Right renal cortex interstitium (tissue), 3 donors: ENCODE results near the gene CCL20. TPM values are rescaled to one million over a fixed set of nuclear protein-coding genes. Genes with fewer than 3 reads are reported as not detected.
"Not testable (repeated sequence)": the region's sequence is repeated elsewhere in the genome, so short reads cannot be mapped to it uniquely, and the experiment has no call there.

Experiments used
- DNase-seq, 3 donors: peaks; one replicate each; pipeline ENCODE4 v3.0.0-alpha.2; 2013; ENCODE audit warnings: low read depth in 3 of 3, low spot score in 2 of 3
- polyA plus RNA-seq, 3 donors: library from polyadenylated mRNA; unstranded; fragments of 120-200 nt; gene quantifications; one replicate each; pipeline ENCODE4 v1.2.1, GENCODE V29; 2013; ENCODE audit not compliant: insufficient read length in 3 of 3

The CCL20 gene
- polyA plus RNA-seq, 3 donors, result 0.36 to 0.62 (median 0.52) TPM

GRCh38 chr2:227828477-227828912 lies 14.9 kb downstream of the CCL20 start:
- no peak for DNase-seq

DNA sequence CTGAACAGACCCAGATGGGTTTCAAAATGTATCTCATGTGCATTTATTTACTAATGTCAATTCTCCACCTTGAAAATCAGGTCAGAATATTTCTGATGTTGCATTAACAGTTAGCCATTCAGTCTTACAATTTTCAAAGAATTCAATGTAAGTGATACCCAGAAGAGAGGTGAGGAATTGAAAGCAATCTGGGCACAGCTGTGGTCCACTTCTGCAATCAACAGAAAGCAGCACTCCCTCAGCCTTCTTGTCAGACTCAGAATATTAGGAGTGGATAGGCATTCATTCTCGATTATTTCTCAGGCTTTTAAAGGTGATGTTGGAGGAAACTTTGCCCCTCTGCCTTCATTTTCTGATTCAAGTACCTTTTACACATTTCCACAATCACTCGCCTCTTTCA lies 15.7 kb downstream of the CCL20 start:
- no peak for DNase-seq

- no peak for DNase-seq
Measured at GRCh38 chr2:227834423-227834822, 20.8 kb downstream of the CCL20 start.

GRCh38 chr2:227834916-227835650 lies 21.4 kb downstream of the CCL20 start:
- DNase-seq, result no peak

DNA sequence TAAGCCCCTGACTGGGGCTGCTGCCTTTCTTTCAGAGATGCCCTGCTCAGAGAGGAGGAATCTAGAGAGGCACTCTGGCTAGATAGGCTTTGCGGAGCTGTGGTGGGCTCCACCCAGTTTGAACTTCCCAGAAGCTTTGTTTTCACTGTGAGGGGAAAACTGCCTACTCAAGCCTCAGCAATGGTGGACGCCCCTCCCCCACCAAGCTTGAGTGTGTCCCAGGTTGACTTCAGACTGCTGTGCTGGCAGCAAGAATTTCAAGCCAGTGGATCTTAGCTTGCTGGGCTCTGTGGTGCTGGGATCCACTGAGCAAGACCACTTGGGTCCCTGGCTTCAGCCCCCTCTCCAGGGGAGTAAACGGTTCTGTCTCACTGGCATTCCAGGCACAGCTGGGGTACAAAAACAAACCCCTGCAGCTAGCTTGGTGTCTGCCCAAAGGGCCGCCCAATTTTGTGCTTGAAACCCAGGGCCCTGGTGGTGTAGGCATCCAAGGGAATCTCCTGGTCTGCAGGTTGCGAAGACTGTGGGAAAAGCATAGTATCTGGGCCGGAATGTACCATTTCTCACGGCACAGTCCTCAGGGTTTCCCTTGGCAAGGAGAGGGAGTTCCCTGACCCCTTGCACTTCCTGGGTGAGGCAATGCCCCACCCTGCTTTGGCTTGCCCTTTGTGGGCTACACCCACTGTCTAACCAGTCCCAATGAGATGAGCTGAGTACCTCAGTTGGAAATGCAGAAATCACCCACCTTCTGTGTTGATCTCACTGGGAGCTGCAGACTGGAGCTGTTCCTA lies 25.9 kb downstream of the CCL20 start:
- DNase-seq, result not testable (repeated sequence)

GRCh38 chr2:227846831-227847230 lies 33.2 kb downstream of the CCL20 start:
- DNase-seq, result no peak

- DNase-seq, result no peak
Measured at GRCh38 chr2:227848146-227848545, 34.5 kb downstream of the CCL20 start.

DNA sequence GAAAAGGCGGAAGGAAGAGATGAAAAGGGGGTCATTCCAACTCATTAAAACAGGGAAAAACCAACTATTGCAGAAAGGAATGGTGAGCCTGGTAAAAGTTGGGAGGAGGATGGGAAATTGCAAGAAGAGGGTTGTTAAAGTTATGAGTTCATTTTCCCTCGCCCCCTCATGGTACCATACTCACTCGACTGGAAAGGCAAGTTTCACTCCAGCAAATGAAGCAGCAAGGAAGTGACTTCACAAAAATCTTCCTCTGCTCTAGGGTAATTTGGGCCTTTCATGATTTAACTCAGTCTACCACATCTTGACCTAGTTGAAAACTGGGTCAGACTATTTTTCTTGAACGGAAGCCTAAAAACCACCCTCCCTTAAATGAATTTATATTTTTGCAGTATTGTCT lies 34.9 kb downstream of the CCL20 start:
- DNase-seq, result no peak

DNA sequence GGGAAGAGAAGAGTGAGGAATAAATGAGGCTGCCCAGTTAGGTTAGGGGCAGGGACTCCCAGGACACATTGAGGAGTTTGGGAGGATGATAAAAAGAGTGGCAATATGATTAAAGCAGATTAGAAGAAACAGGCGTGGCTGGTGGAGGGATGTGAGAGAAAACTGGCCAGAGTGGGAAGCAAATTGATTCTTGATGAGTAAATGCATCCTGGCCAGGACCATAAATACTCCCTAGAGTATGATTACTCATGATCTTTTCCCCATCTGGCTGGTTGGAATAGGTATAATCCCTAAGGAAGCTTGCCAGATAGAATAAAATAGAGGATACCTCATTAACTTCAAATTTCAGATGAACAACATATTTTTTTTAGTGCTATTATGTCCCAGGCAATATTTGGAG lies 36.3 kb downstream of the CCL20 start:
- DNase-seq, result no peak

- peak in 1 of 3 donors; percentile 38 for DNase-seq
Measured at GRCh38 chr2:227853204-227853629, 39.6 kb downstream of the CCL20 start.

DNA sequence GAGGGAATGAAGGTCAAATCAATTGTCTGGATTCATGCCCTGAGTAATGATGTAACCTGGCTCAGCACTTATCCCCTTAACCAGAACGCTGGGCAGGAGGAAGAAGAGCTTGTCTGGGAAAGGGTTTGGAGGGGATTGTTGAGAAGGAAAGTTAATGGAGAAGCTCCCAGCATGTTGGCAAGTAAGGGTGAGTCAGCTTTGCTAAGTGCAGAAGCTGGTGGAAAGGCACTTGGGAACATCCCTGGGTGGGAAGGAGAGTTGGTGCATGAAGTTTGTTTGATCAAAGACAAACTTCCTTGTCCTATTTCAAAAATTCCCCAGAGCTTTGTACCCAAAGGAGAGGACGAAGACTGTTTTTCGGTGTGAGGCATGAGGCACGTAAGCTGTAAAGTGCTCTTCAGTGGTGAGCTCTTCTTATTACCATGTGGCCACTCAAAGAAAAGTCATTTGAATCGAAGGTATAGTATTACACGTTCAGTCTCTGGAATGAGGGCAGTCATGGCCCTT lies 40.2 kb downstream of the CCL20 start:
- DNase-seq, result no peak

DNA sequence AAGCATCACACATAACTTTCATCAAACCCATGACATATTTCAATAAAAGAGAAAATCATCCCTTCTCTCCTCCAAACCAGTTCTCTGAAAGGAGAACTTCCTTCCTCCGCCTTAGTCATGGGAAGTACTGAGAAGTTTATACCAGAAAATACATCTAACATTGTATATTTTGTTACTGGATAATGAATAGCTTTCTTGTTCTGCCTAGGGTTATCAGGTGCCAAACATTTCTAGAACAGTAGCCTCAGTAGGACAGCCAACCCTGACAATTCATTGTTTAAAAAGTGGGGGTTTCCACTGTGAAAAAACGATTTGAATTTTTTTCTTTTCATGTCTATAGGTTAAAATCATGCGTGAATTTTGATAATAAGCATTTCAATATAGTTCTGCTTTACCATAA lies 41.8 kb downstream of the CCL20 start:
- DNase-seq, result no peak

GRCh38 chr2:227856697-227857096 lies 43.1 kb downstream of the CCL20 start:
- no peak for DNase-seq

DNA sequence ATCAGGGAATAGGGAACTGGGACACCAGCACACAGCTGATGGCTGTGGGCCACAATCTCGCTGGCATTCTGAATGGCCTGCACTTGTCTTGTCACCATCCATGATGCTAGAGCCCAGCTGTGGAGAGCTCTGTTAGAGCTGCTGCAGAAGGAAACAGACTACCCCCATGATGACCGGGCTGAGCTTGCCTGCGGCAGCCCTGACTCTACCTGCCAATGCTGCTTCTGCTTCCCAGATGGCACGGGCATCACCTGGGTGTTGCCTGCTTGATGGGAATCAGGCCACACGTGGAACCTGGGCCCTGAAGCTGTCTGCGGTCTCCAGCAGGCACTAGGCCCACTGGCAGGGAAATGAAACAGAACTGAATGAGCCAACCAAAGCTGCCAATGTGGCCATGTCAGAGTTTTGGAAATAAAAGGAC lies 46.6 kb downstream of the CCL20 start:
- DNase-seq, result no peak

DNA sequence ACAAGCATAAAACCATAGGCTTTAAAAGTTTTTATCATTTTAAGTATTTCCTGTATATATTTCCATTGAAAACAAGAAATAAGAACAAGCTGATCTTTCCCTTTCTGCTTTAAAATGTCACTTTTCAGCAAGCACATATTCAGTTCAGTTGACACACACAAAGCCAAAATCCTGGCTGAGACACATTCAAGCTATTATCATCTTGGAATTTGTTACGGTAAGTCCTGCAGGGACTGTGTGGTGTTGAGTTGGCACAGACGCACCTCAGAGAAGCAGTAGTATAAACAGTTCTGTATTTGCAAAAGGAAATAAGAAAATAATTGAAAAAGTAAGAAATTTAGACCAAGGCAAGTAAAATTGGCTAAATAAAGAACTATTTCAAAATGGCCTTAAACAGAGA lies 47.4 kb downstream of the CCL20 start:
- DNase-seq, result no peak

DNA sequence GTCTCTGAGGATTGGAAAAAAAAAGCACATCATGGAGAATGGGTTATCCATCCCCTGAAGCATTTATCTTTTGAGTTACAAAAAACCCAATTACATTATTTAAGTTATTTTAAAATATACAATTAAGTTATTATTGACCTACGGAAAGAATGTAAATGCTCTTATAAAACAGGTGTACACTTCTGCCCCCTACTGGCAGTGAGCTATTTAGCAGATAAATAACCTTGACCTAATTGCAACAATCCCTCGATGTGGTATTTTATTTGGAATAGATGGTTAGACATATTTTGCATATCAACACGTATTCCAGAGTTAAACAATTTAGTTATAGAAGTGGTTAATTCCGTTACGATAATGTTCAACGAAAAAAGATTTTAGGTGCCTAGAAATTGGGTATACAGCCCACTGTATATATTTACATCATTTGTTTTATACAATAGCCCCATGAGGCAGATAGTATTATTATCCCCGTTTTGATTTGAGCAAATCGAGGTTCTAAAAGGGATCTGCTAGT lies 48.6 kb downstream of the CCL20 start:
- DNase-seq, result no peak

DNA sequence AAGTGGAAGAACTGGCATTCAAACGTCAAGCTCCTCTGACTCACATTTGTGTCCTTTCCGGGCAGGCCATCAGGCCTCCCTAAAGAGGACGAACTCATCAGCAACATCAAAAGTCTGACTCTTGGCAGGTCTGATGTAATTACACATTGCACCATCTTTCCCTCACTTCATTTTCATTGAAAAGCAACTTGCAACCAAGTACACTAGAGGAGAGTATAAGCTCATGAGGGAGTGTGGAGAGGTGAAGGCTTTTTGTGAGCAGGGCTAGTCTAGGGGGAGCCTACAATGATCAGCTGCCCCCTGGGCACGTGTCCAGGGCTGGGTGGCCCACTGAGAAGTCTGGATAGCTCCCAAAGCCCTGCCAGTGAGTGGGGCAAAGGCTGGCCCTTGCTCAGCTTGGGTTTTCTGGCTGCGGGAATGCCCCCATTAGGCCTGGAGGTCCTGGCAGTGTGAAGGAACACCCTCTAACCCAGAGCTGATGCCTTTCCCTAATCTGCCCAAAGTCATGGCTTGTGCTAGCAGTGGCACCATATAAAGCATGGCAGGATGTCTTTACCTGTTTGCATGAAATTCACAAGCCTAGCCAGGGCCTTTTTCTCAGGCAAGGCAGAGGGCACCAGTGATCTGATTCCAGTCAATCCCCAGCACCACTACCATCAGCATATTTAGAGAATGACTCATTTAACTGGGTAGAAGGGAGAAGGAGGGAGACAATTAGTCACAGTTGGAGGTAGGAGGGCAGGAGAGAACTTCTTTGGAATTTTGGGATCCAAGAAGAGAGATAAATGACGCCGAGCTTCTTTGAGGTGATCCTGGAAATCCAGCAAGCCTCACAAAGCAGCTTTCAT lies 49.3 kb downstream of the CCL20 start:
- no peak for DNase-seq

DNA sequence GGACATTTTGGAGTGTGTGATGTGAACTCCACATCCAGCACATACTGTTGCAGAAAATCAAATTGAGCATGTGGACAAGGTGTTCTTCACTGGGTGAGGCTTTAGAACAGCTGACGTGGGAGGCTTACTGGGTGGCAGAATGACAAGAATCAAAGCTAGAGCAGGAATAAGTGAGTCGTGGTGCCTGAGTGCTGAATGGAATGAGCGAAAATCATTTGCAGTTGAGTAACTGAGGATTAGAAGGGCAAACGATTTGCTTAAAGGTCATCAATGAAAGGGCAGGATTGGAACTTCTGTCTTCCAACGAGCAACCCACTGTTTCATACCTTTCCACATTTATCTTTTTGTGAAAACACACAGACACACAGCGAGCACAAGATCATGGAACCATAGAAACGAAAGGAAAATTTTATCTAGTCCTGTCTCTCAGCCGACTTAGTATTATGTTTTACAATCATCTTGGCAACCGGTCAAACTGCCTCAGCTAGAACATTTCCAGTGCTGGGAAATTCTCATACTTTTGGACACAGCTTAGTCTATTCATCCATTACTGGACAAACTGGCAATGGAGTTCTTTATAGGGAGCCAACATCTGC lies 50.6 kb downstream of the CCL20 start:
- no peak for DNase-seq

DNA sequence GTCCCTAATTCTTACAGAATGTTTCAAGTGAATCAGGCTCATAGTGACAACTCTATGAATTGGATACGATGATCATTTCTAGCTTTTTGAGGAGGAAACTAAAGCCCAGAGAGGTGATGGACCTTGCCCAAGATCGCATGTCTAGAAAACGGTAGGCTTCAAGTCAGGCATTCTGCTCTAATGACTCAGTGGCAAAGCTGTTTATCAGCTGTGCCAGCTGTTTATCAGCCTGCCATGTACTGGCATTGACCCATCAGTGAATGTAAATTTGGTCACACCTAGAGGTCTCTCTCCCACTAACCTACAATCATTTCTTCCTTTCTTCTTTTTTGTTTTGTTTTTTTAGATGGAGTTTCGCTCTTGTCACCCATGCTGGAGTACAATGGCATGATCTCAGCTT lies 51.6 kb downstream of the CCL20 start:
- DNase-seq, result no peak
